IMR-90 (cell line): ENCODE measurements around the gene LZTFL1. TPM values are rescaled to one million over a fixed set of nuclear protein-coding genes. Genes with fewer than 3 reads are reported as not detected.

ENCODE experiments used
- ATAC-seq: fragments of 200-7000 bp; cut with Tn5 transposase; 2 replicates; pipeline ENCODE4 v1.9.1; 2020; ENCODE audit warnings: low read depth, mild to moderate bottlenecking, moderate library complexity
- BruUV-seq: library from RNA; stranded (reverse); fragments of 400-500 nt; replicated peaks from 2 replicates; lab custom pipeline; 2021; lab: Mats Ljungman, UMichigan
- CTCF ChIA-PET: fragments of 300-600 bp; formaldehyde crosslinking; extraction: SDS; loops from one replicate; lab custom pipeline; 2021; ENCODE audit warnings: antibody characterized with exemption; lab: Yijun Ruan, JAX
- POLR2A ChIA-PET: fragments of 300-600 bp; sonication (Branson Sonifier 250); formaldehyde crosslinking; loops from one replicate; lab custom pipeline; 2022; ENCODE audit warnings: antibody characterized with exemption; ENCODE audit not compliant: unreplicated experiment; lab: Charles Lee
- DNase-seq: peaks from one replicate; pipeline ENCODE4 v3.0.0; 2013
- H2AFZ ChIP-seq: replicated peaks from 2 replicates; pipeline ENCODE3; 2013; ENCODE audit warnings: low read length, mild to moderate bottlenecking; ENCODE audit not compliant: poor library complexity
- H2AK5ac ChIP-seq: 2 replicates; pipeline ENCODE4 v1.6.1; 2013; ENCODE audit warnings: low read depth, low read length, inconsistent platforms
- H2AK9ac ChIP-seq: replicated peaks from 2 replicates; pipeline ENCODE3; 2013; ENCODE audit warnings: mild to moderate bottlenecking, low read depth, low read length, moderate library complexity; ENCODE audit not compliant: poor library complexity
- H2BK120ac ChIP-seq: 2 replicates; pipeline ENCODE4 v1.6.1; 2013; ENCODE audit warnings: low read depth, low read length, inconsistent platforms
- H2BK15ac ChIP-seq: 3 replicates; pipeline ENCODE4 v1.6.1; 2013; ENCODE audit warnings: low read depth, low read length, inconsistent platforms
- H2BK20ac ChIP-seq: 2 replicates; pipeline ENCODE4 v1.6.1; 2013; ENCODE audit warnings: low read depth, mild to moderate bottlenecking, inconsistent platforms, low read length, moderate library complexity
- H2BK5ac ChIP-seq: 2 replicates; pipeline ENCODE4 v1.6.1; 2013; ENCODE audit warnings: mild to moderate bottlenecking, low read depth, low read length, inconsistent platforms; ENCODE audit not compliant: poor library complexity, severe bottlenecking
- H3K14ac ChIP-seq: replicated peaks from 2 replicates; pipeline ENCODE4 v1.6.1; 2013; ENCODE audit warnings: low read depth, low read length, inconsistent platforms
- H3K18ac ChIP-seq: 2 replicates; pipeline ENCODE4 v1.6.1; 2013; ENCODE audit warnings: low read depth, low read length, control low read depth
- H3K23ac ChIP-seq: 2 replicates; pipeline ENCODE4 v1.6.1; 2013; ENCODE audit warnings: low read depth, low read length, inconsistent platforms
- H3K27ac ChIP-seq: 2 replicates; pipeline ENCODE4 v1.5.1; 2013; ENCODE audit warnings: mild to moderate bottlenecking, control low read depth, low read length; ENCODE audit not compliant: insufficient read depth
- H3K27me3 ChIP-seq: 2 replicates; pipeline ENCODE4 v1.6.1; 2013; ENCODE audit warnings: low read length; ENCODE audit not compliant: control insufficient read depth, insufficient read depth
- H3K36me3 ChIP-seq: 2 replicates; pipeline ENCODE4 v1.6.1; 2013; ENCODE audit warnings: low read length, mixed read lengths; ENCODE audit not compliant: control insufficient read depth, insufficient read depth
- H3K4ac ChIP-seq: 2 replicates; pipeline ENCODE4 v1.6.1; 2013; ENCODE audit warnings: low read depth, low read length, inconsistent platforms
- H3K4me1 ChIP-seq: 2 replicates; pipeline ENCODE4 v1.6.1; 2013; ENCODE audit warnings: low read length, mixed read lengths; ENCODE audit not compliant: control insufficient read depth, insufficient read depth
- H3K4me2 ChIP-seq: 2 replicates; pipeline ENCODE4 v1.6.1; 2013; ENCODE audit warnings: low read depth, mild to moderate bottlenecking, control low read depth, low read length, moderate library complexity
- H3K4me3 ChIP-seq: 2 replicates; pipeline ENCODE4 v1.5.1; 2013; ENCODE audit warnings: low read depth, mild to moderate bottlenecking, control low read depth, low read length, moderate library complexity; ENCODE audit not compliant: insufficient read depth
- H3K56ac ChIP-seq: 2 replicates; pipeline ENCODE4 v1.6.1; 2013; ENCODE audit warnings: low read length, inconsistent platforms; ENCODE audit not compliant: insufficient read depth; ENCODE audit errors: extremely low read depth
- H3K79me1 ChIP-seq, 2 experiments: 2 replicates each; pipeline ENCODE4 v1.6.1; 2013; ENCODE audit warnings: low read length in 2 of 2, inconsistent platforms in 1 of 2, low read depth in 1 of 2
- H3K9ac ChIP-seq: 2 replicates; pipeline ENCODE4 v1.6.1; 2013; ENCODE audit warnings: low read depth, low read length, control low read depth
- H3K9me1 ChIP-seq: 2 replicates; pipeline ENCODE4 v1.6.1; 2013; ENCODE audit warnings: low read length, inconsistent platforms; ENCODE audit not compliant: insufficient read depth
- H3K9me3 ChIP-seq: 2 replicates; pipeline ENCODE4 v1.6.1; 2013; ENCODE audit warnings: low read length; ENCODE audit not compliant: control insufficient read depth, insufficient read depth
- H4K20me1 ChIP-seq: 2 replicates; pipeline ENCODE4 v1.6.1; 2013; ENCODE audit warnings: low read length, inconsistent platforms; ENCODE audit not compliant: insufficient read depth
- H4K5ac ChIP-seq: 2 replicates; pipeline ENCODE4 v1.6.1; 2013; ENCODE audit warnings: mild to moderate bottlenecking, low read depth, low read length, control low read depth
- H4K8ac ChIP-seq, 2 experiments: 2 replicates each; pipeline ENCODE4 v1.6.1; 2013; ENCODE audit warnings: low read depth in 2 of 2, low read length in 2 of 2, control low read depth in 1 of 2, inconsistent platforms in 1 of 2
- H4K91ac ChIP-seq: 2 replicates; pipeline ENCODE4 v1.6.1; 2013; ENCODE audit warnings: low read depth, low read length, inconsistent platforms; ENCODE audit not compliant: insufficient read depth
- BHLHE40 ChIP-seq: fragments of 150-350 bp; IDR thresholded peaks from 2 replicates; pipeline ENCODE4 v1.6.1; 2016; ENCODE audit warnings: mild to moderate bottlenecking, low read depth, low read length
- CEBPB ChIP-seq: IDR thresholded peaks from 2 replicates; pipeline ENCODE4 v1.6.1; 2012; ENCODE audit warnings: low read depth, low read length, improper control_type of control experiment
- CHD1 ChIP-seq: IDR thresholded peaks from 2 replicates; pipeline ENCODE4 v1.6.1; 2012; ENCODE audit warnings: low read depth, low read length, improper control_type of control experiment
- FOS ChIP-seq: fragments of 150-350 bp; IDR thresholded peaks from 2 replicates; pipeline ENCODE4 v1.6.1; 2016; ENCODE audit warnings: low read depth, low read length
- MAFK ChIP-seq: IDR thresholded peaks from 2 replicates; pipeline ENCODE4 v1.6.1; 2012; ENCODE audit warnings: low read depth, low read length, improper control_type of control experiment
- MXI1 ChIP-seq: IDR thresholded peaks from 2 replicates; pipeline ENCODE4 v1.6.1; 2012; ENCODE audit warnings: low read depth, mild to moderate bottlenecking, low read length, moderate library complexity, borderline replicate concordance
- NFE2L2 ChIP-seq: fragments of 150-350 bp; IDR thresholded peaks from 2 replicates; pipeline ENCODE4 v1.6.1; 2016; ENCODE audit warnings: low read depth, mild to moderate bottlenecking, low read length
- POLR2A ChIP-seq: IDR thresholded peaks from 2 replicates; pipeline ENCODE4 v1.6.1; 2012; ENCODE audit warnings: mild to moderate bottlenecking, low read depth, low read length
- RAD21 ChIP-seq: IDR thresholded peaks from 2 replicates; pipeline ENCODE4 v1.6.1; 2012; ENCODE audit warnings: low read length, improper control_type of control experiment
- RCOR1 ChIP-seq: IDR thresholded peaks from 2 replicates; pipeline ENCODE4 v1.6.1; 2012; ENCODE audit warnings: mild to moderate bottlenecking, low read length, improper control_type of control experiment; ENCODE audit not compliant: insufficient replicate concordance
- RFX5 ChIP-seq: IDR thresholded peaks from 2 replicates; pipeline ENCODE4 v1.8.0; 2012; ENCODE audit warnings: low read depth, mild to moderate bottlenecking, low read length, moderate library complexity
- SMC3 ChIP-seq: fragments of 150-350 bp; IDR thresholded peaks from 2 replicates; pipeline ENCODE4 v1.6.1; 2016; ENCODE audit warnings: low read depth, mild to moderate bottlenecking, antibody characterized with exemption, low read length, moderate library complexity
- WGBS, 2 experiments: methylation state at CpG; one replicate each; pipeline versions ENCODE4 v1.1.5 to v1.1.7; 2013; ENCODE audit warnings: missing lambda C conversion rate in 2 of 2; ENCODE audit not compliant: insufficient read length in 1 of 2; ENCODE audit errors: extremely low coverage in 2 of 2; 5-methylcytosine and 5-hydroxymethylcytosine counted together
- dilution Hi-C: fragments of 300-500 bp; cut with HindIII; formaldehyde crosslinking; loops from one replicate; pipeline ENCODE4 v1.14.3; 2018; ENCODE audit warnings: low sequenced_read_pairs; ENCODE audit not compliant: unreplicated experiment
- in situ Hi-C: fragments of 300-500 bp; cut with MboI; formaldehyde crosslinking; loops from 3 replicates; pipeline ENCODE4 v1.14.3; 2019; ENCODE audit warnings: low sequenced_read_pairs, inconsistent platforms, mixed read lengths
- intact Hi-C: fragments of 100-400 bp; cut with micrococcal nuclease; formaldehyde crosslinking; loops from 2 replicates; pipeline ENCODE4 v1.10.0; 2022
- polyA plus RNA-seq, 3 experiments: library from polyadenylated mRNA; depleted of rRNA; stranded (reverse); fragments of >200 nt; gene quantifications; 2 replicates each; pipeline ENCODE4 v1.2.3, GENCODE V29; 2012; ENCODE audit warnings: low replicate concordance in 1 of 3
- total RNA-seq: library from RNA; depleted of rRNA; stranded (reverse); fragments of >200 nt; gene quantifications from 2 replicates; pipeline ENCODE4 v1.2.3, GENCODE V29; 2012
- TF ChIP-seq, protein P1 (sequence below): fragments of 150-350 bp; IDR thresholded peaks from 2 replicates; pipeline ENCODE4 v1.6.1; 2017; ENCODE audit warnings: mild to moderate bottlenecking, antibody characterized with exemption, low read length, low read depth
- TF ChIP-seq, protein P2 (sequence below): fragments of 150-350 bp; IDR thresholded peaks from 2 replicates; pipeline ENCODE4 v1.6.1; 2016; ENCODE audit warnings: low read depth, mild to moderate bottlenecking, low read length, moderate library complexity, borderline replicate concordance
- TF ChIP-seq, protein P3 (sequence below): conservative IDR thresholded peaks from 2 replicates; pipeline ENCODE4 v1.5.1; 2012; ENCODE audit warnings: mild to moderate bottlenecking, low read depth, low read length, improper control_type of control experiment

Gene LZTFL1
- total and polyA plus RNA-seq, 2 of the 4 experiments (the other 2 are of a cell fraction), result 10.3 to 10.4 TPM

DNA sequence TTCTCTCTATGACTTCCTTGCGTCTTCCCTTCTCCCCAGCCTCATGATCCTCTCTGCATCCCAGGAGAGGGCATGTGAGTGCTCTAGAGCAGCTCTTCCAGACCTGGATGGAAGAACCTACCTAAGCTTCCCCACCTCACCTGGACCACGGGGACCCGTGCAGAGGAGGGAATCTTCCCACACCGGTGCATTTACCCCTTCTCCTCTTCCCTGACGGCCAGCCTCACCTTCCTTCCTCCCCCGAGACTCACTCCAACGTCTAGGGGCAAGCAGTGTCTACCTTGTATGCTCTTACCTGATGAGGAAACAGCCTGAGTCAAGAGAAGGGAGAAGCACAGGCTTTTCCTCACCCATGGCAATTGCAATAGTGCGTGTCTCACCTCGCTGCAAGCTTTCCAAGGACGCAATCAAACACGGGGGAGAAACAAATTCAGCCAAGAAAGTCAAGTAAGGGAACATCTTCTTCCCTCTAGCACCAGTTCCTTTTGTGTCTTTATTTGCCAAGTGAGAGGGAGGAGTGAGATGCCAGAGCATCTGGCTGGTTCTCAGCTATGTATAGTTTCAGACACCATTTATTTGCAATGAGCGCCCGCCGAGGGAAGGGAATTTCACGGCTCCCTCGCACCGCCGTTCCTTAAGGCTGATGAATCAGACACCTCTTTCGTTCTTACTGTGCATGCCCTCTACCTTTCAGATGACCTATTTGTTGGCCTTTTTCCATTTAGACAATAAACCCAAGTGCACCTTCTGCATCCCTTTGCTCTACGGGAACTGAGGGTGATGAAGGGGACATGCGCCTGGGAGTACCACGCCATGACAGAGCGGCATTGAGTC is 42.7 kb upstream of the LZTFL1 start:
- Histone ChIP-seq H3K18ac (no peak overlapping the region), H3K79me1 (no peaks in the 10 kb centered on the region), H3K9me3 (no peaks in the 10 kb centered on the region), H2AFZ (no peak overlapping the region), H3K4me3 (no peak overlapping the region), H3K9ac (no peak overlapping the region), H2BK15ac (no peak overlapping the region), H3K56ac (no peak overlapping the region), H2AK9ac (no peak overlapping the region), H2AK5ac (no peak overlapping the region), H4K5ac (no peak overlapping the region), H2BK5ac (no peak overlapping the region), H3K36me3 (no peaks in the 10 kb centered on the region), H4K91ac (no peak overlapping the region), H3K4ac (no peak overlapping the region), H4K20me1 (no peaks in the 10 kb centered on the region), H3K27ac (no peak overlapping the region), H3K23ac (no peak overlapping the region), H2BK120ac (no peak overlapping the region), H3K27me3 (peaks cover 36% of the 10 kb centered on the region), H3K14ac (no peak overlapping the region), H4K8ac (no peak overlapping the region), H3K4me1 (no peaks in the 10 kb centered on the region; the same call in 1 of the 2 replicates), H3K4me2 (no peak overlapping the region), H2BK20ac (no peak overlapping the region), H3K9me1 (no peaks in the 10 kb centered on the region)
- BruUV-seq, result no TSS peak
- in situ Hi-C loops, result no loop called here
- WGBS, 2 experiments, result no CpG with 5 or more reads among the region's 23 CpGs
- POLR2A ChIA-PET, result no interaction called here
- DNase-seq (no peak), ATAC-seq (no peak)
- CTCF ChIA-PET, result no interaction called here
- intact Hi-C loops, result no loop called here
- dilution Hi-C loops, result no loop called here
- TF ChIP-seq RCOR1 (no peak), SMC3 (no peak), CEBPB (no peak), MAFK (no peak), FOS (no peak), POLR2A (no peak), NFE2L2 (no peak), CHD1 (no peak), BHLHE40 (no peak), RAD21 (no peak), RFX5 (no peak), MXI1 (no peak)
- TF ChIP-seq, protein P1, sequence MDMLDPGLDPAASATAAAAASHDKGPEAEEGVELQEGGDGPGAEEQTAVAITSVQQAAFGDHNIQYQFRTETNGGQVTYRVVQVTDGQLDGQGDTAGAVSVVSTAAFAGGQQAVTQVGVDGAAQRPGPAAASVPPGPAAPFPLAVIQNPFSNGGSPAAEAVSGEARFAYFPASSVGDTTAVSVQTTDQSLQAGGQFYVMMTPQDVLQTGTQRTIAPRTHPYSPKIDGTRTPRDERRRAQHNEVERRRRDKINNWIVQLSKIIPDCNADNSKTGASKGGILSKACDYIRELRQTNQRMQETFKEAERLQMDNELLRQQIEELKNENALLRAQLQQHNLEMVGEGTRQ, result no peak
- TF ChIP-seq, protein P2, sequence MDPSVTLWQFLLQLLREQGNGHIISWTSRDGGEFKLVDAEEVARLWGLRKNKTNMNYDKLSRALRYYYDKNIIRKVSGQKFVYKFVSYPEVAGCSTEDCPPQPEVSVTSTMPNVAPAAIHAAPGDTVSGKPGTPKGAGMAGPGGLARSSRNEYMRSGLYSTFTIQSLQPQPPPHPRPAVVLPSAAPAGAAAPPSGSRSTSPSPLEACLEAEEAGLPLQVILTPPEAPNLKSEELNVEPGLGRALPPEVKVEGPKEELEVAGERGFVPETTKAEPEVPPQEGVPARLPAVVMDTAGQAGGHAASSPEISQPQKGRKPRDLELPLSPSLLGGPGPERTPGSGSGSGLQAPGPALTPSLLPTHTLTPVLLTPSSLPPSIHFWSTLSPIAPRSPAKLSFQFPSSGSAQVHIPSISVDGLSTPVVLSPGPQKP, result no peak
- TF ChIP-seq, protein P3, sequence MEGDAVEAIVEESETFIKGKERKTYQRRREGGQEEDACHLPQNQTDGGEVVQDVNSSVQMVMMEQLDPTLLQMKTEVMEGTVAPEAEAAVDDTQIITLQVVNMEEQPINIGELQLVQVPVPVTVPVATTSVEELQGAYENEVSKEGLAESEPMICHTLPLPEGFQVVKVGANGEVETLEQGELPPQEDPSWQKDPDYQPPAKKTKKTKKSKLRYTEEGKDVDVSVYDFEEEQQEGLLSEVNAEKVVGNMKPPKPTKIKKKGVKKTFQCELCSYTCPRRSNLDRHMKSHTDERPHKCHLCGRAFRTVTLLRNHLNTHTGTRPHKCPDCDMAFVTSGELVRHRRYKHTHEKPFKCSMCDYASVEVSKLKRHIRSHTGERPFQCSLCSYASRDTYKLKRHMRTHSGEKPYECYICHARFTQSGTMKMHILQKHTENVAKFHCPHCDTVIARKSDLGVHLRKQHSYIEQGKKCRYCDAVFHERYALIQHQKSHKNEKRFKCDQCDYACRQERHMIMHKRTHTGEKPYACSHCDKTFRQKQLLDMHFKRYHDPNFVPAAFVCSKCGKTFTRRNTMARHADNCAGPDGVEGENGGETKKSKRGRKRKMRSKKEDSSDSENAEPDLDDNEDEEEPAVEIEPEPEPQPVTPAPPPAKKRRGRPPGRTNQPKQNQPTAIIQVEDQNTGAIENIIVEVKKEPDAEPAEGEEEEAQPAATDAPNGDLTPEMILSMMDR, result no peak
